Measurements from ENCODE around the gene APOC4.

DNA sequence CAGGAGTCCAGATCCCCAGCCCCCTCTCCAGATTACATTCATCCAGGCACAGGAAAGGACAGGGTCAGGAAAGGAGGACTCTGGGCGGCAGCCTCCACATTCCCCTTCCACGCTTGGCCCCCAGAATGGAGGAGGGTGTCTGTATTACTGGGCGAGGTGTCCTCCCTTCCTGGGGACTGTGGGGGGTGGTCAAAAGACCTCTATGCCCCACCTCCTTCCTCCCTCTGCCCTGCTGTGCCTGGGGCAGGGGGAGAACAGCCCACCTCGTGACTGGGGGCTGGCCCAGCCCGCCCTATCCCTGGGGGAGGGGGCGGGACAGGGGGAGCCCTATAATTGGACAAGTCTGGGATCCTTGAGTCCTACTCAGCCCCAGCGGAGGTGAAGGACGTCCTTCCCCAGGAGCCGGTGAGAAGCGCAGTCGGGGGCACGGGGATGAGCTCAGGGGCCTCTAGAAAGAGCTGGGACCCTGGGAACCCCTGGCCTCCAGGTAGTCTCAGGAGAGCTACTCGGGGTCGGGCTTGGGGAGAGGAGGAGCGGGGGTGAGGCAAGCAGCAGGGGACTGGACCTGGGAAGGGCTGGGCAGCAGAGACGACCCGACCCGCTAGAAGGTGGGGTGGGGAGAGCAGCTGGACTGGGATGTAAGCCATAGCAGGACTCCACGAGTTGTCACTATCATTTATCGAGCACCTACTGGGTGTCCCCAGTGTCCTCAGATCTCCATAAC, 36.4 kb upstream of the APOC4 start, which contains the start of gene APOE:
- TF ChIP-seq EZH2 (IDR thresholded peaks at IDR 0.05; ENCODE audit: insufficient read depth, poor library complexity, severe bottlenecking) (no peak), EZH2phosphoT487 (IDR thresholded peaks at IDR 0.05; ENCODE audit: insufficient read depth, low read depth) (no peak)
